SK-N-SH (cell line): ENCODE results near the gene ARHGAP40. TPM values are rescaled to one million over a fixed set of nuclear protein-coding genes. Genes with fewer than 3 reads are reported as not detected.
A peak's percentile ranks its signal among the peaks of the same experiment; 100 is the strongest.

Source experiments
- CTCF ChIA-PET: fragments of 300-600, 350-600 bp; formaldehyde crosslinking; extraction: SDS; loops from one replicate; lab custom pipeline; 2021; lab: Yijun Ruan, JAX
- POLR2A ChIA-PET: fragments of 350-600 bp; sonication (Branson Sonifier 250); formaldehyde crosslinking; extraction: SDS; loops from one replicate; lab custom pipeline; 2020; ENCODE audit warnings: antibody characterized with exemption, inconsistent platforms; lab: Yijun Ruan, JAX
- DNase-seq: peaks from one replicate; pipeline ENCODE4 v3.0.0; 2012
- H2AFZ ChIP-seq: fragments of 200-600 bp; sonication (generic); 2 replicates; pipeline ENCODE4 v1.8.1; 2016; ENCODE audit warnings: antibody characterized with exemption, mild to moderate bottlenecking, low read depth
- H3F3A ChIP-seq: fragments of 200-600 bp; sonication (generic); replicated peaks from 2 replicates; pipeline ENCODE3; 2016; ENCODE audit warnings: antibody characterized with exemption, mild to moderate bottlenecking; ENCODE audit not compliant: insufficient read depth
- H3K27ac ChIP-seq, 2 experiments: fragments of 200-500 bp in 1 of 2; fragments of 200-600 bp in 1 of 2; sonication (Bioruptor generic) in 1 of 2; sonication (generic), shearing (Covaris generic) in 1 of 2; 2 replicates each; pipeline versions ENCODE4 v1.5.1 to v1.6.1; 2014 to 2016; ENCODE audit warnings: low read depth in 2 of 2, inconsistent platforms in 1 of 2, low read length in 1 of 2, mild to moderate bottlenecking in 1 of 2, mixed read lengths in 1 of 2
- H3K27me3 ChIP-seq: fragments of 200-600 bp; sonication (generic), shearing (Covaris generic); 2 replicates; pipeline ENCODE4 v1.6.1; 2016; ENCODE audit warnings: mixed run types; ENCODE audit not compliant: insufficient read depth
- H3K36me3 ChIP-seq, 2 experiments: fragments of 200-500 bp in 1 of 2; fragments of 200-600 bp in 1 of 2; sonication (Bioruptor generic) in 1 of 2; sonication (generic) in 1 of 2; replicated peaks in 1 of 2; 2 replicates each; pipeline versions ENCODE3 to v1.5.1; 2014 to 2016; ENCODE audit warnings: low read length in 1 of 2, mild to moderate bottlenecking in 1 of 2; ENCODE audit not compliant: insufficient read depth in 2 of 2, control insufficient read depth in 1 of 2
- H3K4me1 ChIP-seq, 2 experiments: fragments of 200-500 bp in 1 of 2; fragments of 200-600 bp in 1 of 2; sonication (Bioruptor generic) in 1 of 2; sonication (generic), shearing (Covaris generic) in 1 of 2; 2 replicates each; pipeline versions ENCODE4 v1.5.1 to v1.6.1; 2014 to 2016; ENCODE audit warnings: low read depth in 1 of 2, low read length in 1 of 2, mixed run types in 1 of 2; ENCODE audit not compliant: insufficient read depth in 2 of 2, control insufficient read depth in 1 of 2
- H3K4me2 ChIP-seq: fragments of 200-600 bp; sonication (generic), shearing (Covaris generic); 2 replicates; pipeline ENCODE4 v1.6.1; 2017; ENCODE audit warnings: mixed run types
- H3K4me3 ChIP-seq, 2 experiments: fragments of 200-500 bp in 1 of 2; fragments of 200-600 bp in 1 of 2; sonication (Bioruptor generic) in 1 of 2; sonication (generic), shearing (Covaris generic) in 1 of 2; 2 replicates each; pipeline versions ENCODE4 v1.5.1 to v1.8.1; 2014 to 2016; ENCODE audit warnings: low read depth in 2 of 2, inconsistent platforms in 1 of 2, low read length in 1 of 2, mild to moderate bottlenecking in 1 of 2, mixed read lengths in 1 of 2, moderate library complexity in 1 of 2
- H3K79me2 ChIP-seq: fragments of 200-600 bp; sonication (generic); 2 replicates; pipeline ENCODE4 v1.8.1; 2017; ENCODE audit warnings: mild to moderate bottlenecking; ENCODE audit not compliant: insufficient read depth
- H3K9ac ChIP-seq: fragments of 200-600 bp; sonication (generic); 2 replicates; pipeline ENCODE4 v1.6.1; 2017; ENCODE audit warnings: mixed run types
- H3K9me2 ChIP-seq: fragments of 200-600 bp; sonication (generic); 2 replicates; pipeline ENCODE4 v1.6.1; 2017; ENCODE audit warnings: mixed run types
- H3K9me3 ChIP-seq: fragments of 200-600 bp; sonication (generic); 2 replicates; pipeline ENCODE4 v1.6.1; 2017; ENCODE audit warnings: mixed run types, mild to moderate bottlenecking, moderate library complexity
- H4K20me1 ChIP-seq: fragments of 200-600 bp; sonication (generic); 2 replicates; pipeline ENCODE4 v1.6.1; 2017; ENCODE audit warnings: mild to moderate bottlenecking, mixed run types; ENCODE audit not compliant: insufficient read depth
- CHD2 ChIP-seq: fragments of 150-350 bp; IDR thresholded peaks from 2 replicates; pipeline ENCODE4 v1.6.1; 2018; ENCODE audit warnings: low read length; ENCODE audit not compliant: partially characterized antibody
- CTCF ChIP-seq: fragments of 200-600 bp; sonication (generic); IDR thresholded peaks from 2 replicates; pipeline ENCODE4 v1.6.1; 2017; ENCODE audit warnings: antibody characterized with exemption, mild to moderate bottlenecking, moderate library complexity
- ELF1 ChIP-seq: IDR thresholded peaks from 2 replicates; pipeline ENCODE4 v1.4.0; 2012
- FOSL2 ChIP-seq: IDR thresholded peaks from 2 replicates; pipeline ENCODE4 v1.4.0; 2012; ENCODE audit warnings: low read depth, mild to moderate bottlenecking, moderate library complexity, borderline replicate concordance
- FOXM1 ChIP-seq: IDR thresholded peaks from 2 replicates; pipeline ENCODE4 v1.4.0; 2012; ENCODE audit warnings: low read depth, mild to moderate bottlenecking
- GABPA ChIP-seq: IDR thresholded peaks from 2 replicates; pipeline ENCODE4 v1.4.0; 2012; ENCODE audit warnings: low read depth, mild to moderate bottlenecking
- IRF3 ChIP-seq: fragments of 150-350 bp; IDR thresholded peaks from 2 replicates; pipeline ENCODE4 v1.6.1; 2016; ENCODE audit warnings: mild to moderate bottlenecking, low read depth, low read length
- MEF2A ChIP-seq: IDR thresholded peaks from 2 replicates; pipeline ENCODE4 v1.4.0; 2012; ENCODE audit warnings: low read depth, borderline replicate concordance
- MXI1 ChIP-seq: IDR thresholded peaks from 2 replicates; pipeline ENCODE4 v1.6.1; 2012; ENCODE audit warnings: mild to moderate bottlenecking, low read depth, low read length, improper control_type of control experiment
- NFIC ChIP-seq: IDR thresholded peaks from 2 replicates; pipeline ENCODE4 v1.4.0; 2012; ENCODE audit warnings: borderline replicate concordance
- PBX3 ChIP-seq: IDR thresholded peaks from 2 replicates; pipeline ENCODE4; 2012
- POLR2AphosphoS5 ChIP-seq: IDR thresholded peaks from 2 replicates; pipeline ENCODE4 v1.6.1; 2012; ENCODE audit warnings: low read depth, low read length
- RAD21 ChIP-seq: IDR thresholded peaks from 2 replicates; pipeline ENCODE4 v1.6.1; 2012; ENCODE audit warnings: mild to moderate bottlenecking, low read length
- RCOR1 ChIP-seq: fragments of 150-350 bp; IDR thresholded peaks from 2 replicates; pipeline ENCODE4 v1.6.1; 2017; ENCODE audit warnings: antibody characterized with exemption, low read length
- RXRA ChIP-seq: IDR thresholded peaks from 2 replicates; pipeline ENCODE4 v1.4.0; 2012; ENCODE audit warnings: low read depth, mild to moderate bottlenecking, borderline replicate concordance
- SIN3A ChIP-seq: IDR thresholded peaks from 2 replicates; pipeline ENCODE4 v1.6.1; 2012; ENCODE audit warnings: low read depth, mild to moderate bottlenecking, low read length, moderate library complexity, borderline replicate concordance
- SMC3 ChIP-seq: IDR thresholded peaks from 2 replicates; pipeline ENCODE4 v1.6.1; 2012; ENCODE audit warnings: low read depth, low read length, improper control_type of control experiment
- TAF1 ChIP-seq: IDR thresholded peaks from 2 replicates; pipeline ENCODE4 v1.6.1; 2012; ENCODE audit warnings: low read depth, mild to moderate bottlenecking, low read length, moderate library complexity, borderline replicate concordance
- TEAD4 ChIP-seq: IDR thresholded peaks from 2 replicates; pipeline ENCODE4 v1.4.0; 2012; ENCODE audit warnings: mild to moderate bottlenecking, borderline replicate concordance; ENCODE audit not compliant: insufficient read depth
- YY1 ChIP-seq: IDR thresholded peaks from 2 replicates; pipeline ENCODE4 v1.4.0; 2012; ENCODE audit warnings: low read depth, mild to moderate bottlenecking
- WGBS: methylation state at CpG from one replicate; pipeline ENCODE4 v1.1.6; 2017; ENCODE audit warnings: low lambda C conversion rate; 5-methylcytosine and 5-hydroxymethylcytosine counted together
- polyA plus RNA-seq, 3 experiments: library from polyadenylated mRNA; depleted of rRNA; stranded (reverse); fragments of >200 nt; gene quantifications; 2 replicates each; pipeline ENCODE4 v1.2.3, GENCODE V29; 2012

ARHGAP40 gene
- polyA plus RNA-seq, 1 of the 3 experiments (the other 2 are of a cell fraction): 0.02 TPM

GRCh38 chr20:38558596-38559360 is 42.8 kb upstream of the ARHGAP40 start (continued):
- no peak for TF ChIP-seq MEF2A
- no peak for TF ChIP-seq CTCF
- TF ChIP-seq CHD2: no peak
- no peak for TF ChIP-seq NFIC
- TF ChIP-seq TAF1: no peak
- TF ChIP-seq TEAD4: no peak
- TF ChIP-seq SIN3A: no peak

GRCh38 chr20:38559764-38560163 is 41.8 kb upstream of the ARHGAP40 start:
- WGBS: 66% methylated on average over 3 of the region's 3 CpGs
- Histone ChIP-seq H3K9ac (no peak overlapping the region), H3K4me2 (no peak overlapping the region), H3K79me2 (0 out of 2 replicates have a peak, but pooled peaks cover 5% of the 10 kb centered on the region), H3K4me1 (0 out of 4 replicates have a peak, but pooled peaks cover 0 to 4% of the 10 kb centered on the region in 2 experiments), H3K27me3 (no peaks in the 10 kb centered on the region), H3K9me3 (no peaks in the 10 kb centered on the region), H2AFZ (no peak overlapping the region), H4K20me1 (no peaks in the 10 kb centered on the region), H3K9me2 (no peaks in the 10 kb centered on the region), H3K36me3 (peaks cover 75 to 85% of the 10 kb centered on the region in 2 experiments), H3K27ac (peak overlapping the region in 1 of 2 experiments; percentile 30; a peak in 2 of 4 replicates), H3F3A (no peaks in the 10 kb centered on the region), H3K4me3 (no peak overlapping the region)
- no peak for DNase-seq
- ChIA-PET POLR2A (no interaction called here), CTCF (interaction anchor here (0.7 to 1.0 kb wide), 2 partner anchors 37 to 200 kb away, joined by 3 to 4 read pairs; no protein-coding TSS in a partner anchor)
- no peak for TF ChIP-seq SMC3
- TF ChIP-seq RCOR1: no peak
- TF ChIP-seq IRF3: no peak
- TF ChIP-seq FOXM1: no peak
- TF ChIP-seq CHD2: no peak
- TF ChIP-seq TEAD4: no peak
- no peak for TF ChIP-seq RAD21
- TF ChIP-seq NFIC: no peak
- no peak for TF ChIP-seq YY1
- no peak for TF ChIP-seq ELF1
- no peak for TF ChIP-seq TAF1
- TF ChIP-seq PBX3: no peak
- TF ChIP-seq MEF2A: no peak
- TF ChIP-seq MXI1: no peak
- no peak for TF ChIP-seq POLR2AphosphoS5
- TF ChIP-seq GABPA: no peak
- TF ChIP-seq RXRA: no peak
- no peak for TF ChIP-seq FOSL2
